Nephron (organoid): ENCODE results near the gene ASIC4.

Source experiments
- H3K27ac Mint-ChIP-seq, 3 experiments: 2 replicates each; pipeline ENCODE4 v1.8.0; 2020; ENCODE audit warnings: mixed read lengths in 3 of 3, mild to moderate bottlenecking in 2 of 3, moderate library complexity in 1 of 3
- H3K27me3 Mint-ChIP-seq: 2 replicates; pipeline ENCODE4 v1.8.0; 2021; ENCODE audit warnings: low read depth, mild to moderate bottlenecking, moderate library complexity, mixed read lengths
- H3K36me3 Mint-ChIP-seq: 2 replicates; pipeline ENCODE4 v1.8.0; 2020; ENCODE audit warnings: low read depth, mixed read lengths
- H3K4me1 Mint-ChIP-seq: 2 replicates; pipeline ENCODE4 v1.8.0; 2020; ENCODE audit warnings: mixed read lengths
- H3K4me3 Mint-ChIP-seq, 3 experiments: 2 replicates each; pipeline ENCODE4 v1.8.0; 2020; ENCODE audit warnings: mild to moderate bottlenecking in 3 of 3, mixed read lengths in 3 of 3, moderate library complexity in 2 of 3
- H3K9me3 Mint-ChIP-seq: 2 replicates; pipeline ENCODE4 v1.8.0; 2020; ENCODE audit warnings: mixed read lengths
- TF ChIP-seq, protein P1 (sequence below), 3 experiments: fragments of 200-600 bp; sonication (generic); IDR thresholded peaks; one replicate each; pipeline ENCODE4 v1.5.0; 2021; ENCODE audit warnings: antibody characterized with exemption in 3 of 3; ENCODE audit not compliant: unreplicated experiment in 3 of 3

ASIC4 gene

DNA sequence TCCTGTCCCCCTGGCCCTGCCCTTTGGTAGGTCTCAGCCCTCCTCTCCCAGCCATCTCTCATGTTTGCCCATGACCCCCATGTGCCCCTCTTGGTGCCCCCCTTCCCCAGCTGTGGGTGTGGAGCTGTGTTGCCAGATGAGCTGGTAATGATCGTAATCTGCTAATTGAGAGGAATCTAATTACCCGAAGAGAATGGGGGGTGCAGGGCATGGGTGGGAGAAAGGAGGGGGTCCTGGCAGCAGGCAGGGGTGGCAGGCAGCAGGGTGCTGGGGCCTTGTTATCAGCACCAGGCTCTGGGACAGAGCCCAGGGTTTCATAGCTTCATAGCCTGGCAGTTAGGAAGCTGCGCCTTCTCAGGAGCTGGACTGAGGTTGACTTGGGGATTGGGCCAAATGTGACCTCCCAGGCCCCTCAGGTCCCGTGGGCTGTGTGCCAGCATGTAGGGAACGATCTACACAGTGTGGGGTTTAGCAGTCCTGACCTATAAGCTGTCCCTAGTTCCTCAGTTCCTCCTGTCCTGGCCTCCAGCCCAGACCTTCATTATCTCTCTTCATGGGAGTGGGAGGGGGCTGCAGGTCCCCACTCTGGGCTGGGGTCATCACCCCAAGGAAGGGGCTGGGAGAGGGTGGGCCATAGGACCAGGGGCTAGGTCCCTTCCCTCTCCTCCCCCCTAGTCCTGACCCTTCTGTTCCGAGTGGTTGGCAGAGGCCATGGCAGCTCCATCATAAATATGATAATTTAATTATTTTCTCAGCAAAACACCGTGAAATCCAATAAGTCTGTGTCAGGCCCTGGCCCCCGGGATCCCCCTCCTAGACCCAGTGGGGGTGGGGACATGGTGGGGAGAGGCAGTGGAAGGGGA is 6.5 kb upstream of the ASIC4 start:
- H3K27me3 Mint-ChIP-seq, result peaks cover 41% of the 10 kb centered on the region
- peak overlapping the region in 1 of 3 experiments; percentile 9 for H3K4me3 Mint-ChIP-seq
- H3K4me1 Mint-ChIP-seq, result peaks cover 31% of the 10 kb centered on the region
- H3K27ac Mint-ChIP-seq, result peak overlapping the region in 1 of 3 experiments; percentile 51
- TF ChIP-seq, protein P1, sequence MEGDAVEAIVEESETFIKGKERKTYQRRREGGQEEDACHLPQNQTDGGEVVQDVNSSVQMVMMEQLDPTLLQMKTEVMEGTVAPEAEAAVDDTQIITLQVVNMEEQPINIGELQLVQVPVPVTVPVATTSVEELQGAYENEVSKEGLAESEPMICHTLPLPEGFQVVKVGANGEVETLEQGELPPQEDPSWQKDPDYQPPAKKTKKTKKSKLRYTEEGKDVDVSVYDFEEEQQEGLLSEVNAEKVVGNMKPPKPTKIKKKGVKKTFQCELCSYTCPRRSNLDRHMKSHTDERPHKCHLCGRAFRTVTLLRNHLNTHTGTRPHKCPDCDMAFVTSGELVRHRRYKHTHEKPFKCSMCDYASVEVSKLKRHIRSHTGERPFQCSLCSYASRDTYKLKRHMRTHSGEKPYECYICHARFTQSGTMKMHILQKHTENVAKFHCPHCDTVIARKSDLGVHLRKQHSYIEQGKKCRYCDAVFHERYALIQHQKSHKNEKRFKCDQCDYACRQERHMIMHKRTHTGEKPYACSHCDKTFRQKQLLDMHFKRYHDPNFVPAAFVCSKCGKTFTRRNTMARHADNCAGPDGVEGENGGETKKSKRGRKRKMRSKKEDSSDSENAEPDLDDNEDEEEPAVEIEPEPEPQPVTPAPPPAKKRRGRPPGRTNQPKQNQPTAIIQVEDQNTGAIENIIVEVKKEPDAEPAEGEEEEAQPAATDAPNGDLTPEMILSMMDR (IDR thresholded peaks at IDR 0.05; ENCODE audit: unreplicated experiment in 3 of 3), result no peak
- peaks cover 8% of the 10 kb centered on the region for H3K36me3 Mint-ChIP-seq
- no peaks in the 10 kb centered on the region for H3K9me3 Mint-ChIP-seq

DNA sequence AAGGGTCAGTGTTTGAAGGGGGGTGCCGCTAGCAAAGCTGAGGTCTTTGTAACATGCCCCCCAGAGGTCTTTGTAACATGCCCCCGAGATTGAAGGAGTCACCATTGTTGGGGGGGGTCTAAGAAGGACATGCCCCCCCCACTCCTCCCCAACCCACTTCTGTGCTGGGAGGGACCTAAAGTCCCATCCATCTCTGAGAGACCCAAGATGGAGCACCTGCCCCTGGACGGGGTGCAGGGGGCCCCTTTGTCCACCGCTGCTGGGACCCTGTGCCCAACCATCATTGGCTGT is 5.9 kb upstream of the ASIC4 start:
- peaks cover 47% of the 10 kb centered on the region for H3K27me3 Mint-ChIP-seq

DNA sequence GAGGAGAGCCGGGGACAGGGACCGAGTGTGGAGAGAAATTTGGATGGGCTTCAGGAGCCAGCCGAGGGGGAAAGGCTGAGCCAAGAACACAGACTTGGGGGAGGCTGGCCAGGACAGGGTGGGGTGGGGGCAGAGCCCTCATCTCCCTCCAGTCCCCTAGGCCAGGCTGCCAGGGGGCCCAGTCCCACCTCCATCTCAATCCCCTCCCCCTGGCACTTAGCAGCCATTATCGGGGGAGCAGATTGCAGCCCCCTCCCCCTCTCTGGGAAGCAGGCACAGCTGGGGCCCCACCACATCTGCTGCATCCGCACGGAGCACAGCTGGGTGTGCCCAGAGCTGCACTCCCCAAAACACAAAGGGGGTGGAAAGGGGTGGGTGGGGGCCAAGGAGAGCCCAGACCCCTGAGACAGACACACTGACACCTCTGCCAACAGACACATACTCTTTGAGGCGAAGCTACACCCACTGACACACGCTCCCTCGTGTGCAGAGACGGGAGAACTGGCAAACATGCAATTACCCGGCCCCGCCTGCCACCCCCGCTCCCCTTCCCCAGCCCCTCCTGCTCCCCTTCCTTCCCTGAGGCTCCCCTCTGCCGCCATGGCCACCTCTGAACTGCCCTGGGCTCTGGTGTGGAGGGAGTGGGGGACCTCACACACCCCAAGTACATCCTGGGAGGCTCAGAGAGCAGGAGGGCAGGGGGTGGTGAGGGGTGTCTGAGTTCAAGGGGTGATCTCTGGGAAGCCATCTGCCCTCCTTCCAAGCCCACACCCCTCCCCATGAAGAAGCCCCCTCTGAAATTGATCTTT is 5.1 kb upstream of the ASIC4 start:
- peak overlapping the region; percentile 85 to 94 (median 89) for H3K27ac Mint-ChIP-seq
- H3K27me3 Mint-ChIP-seq, result peaks cover 55% of the 10 kb centered on the region
- TF ChIP-seq, protein P1 (IDR thresholded peaks at IDR 0.05; ENCODE audit: unreplicated experiment in 3 of 3), result no peak
- H3K4me1 Mint-ChIP-seq, result peaks cover 44% of the 10 kb centered on the region
- H3K4me3 Mint-ChIP-seq, result peak overlapping the region; percentile 72 to 76 (median 74)
- H3K9me3 Mint-ChIP-seq, result no peaks in the 10 kb centered on the region
- peaks cover 8% of the 10 kb centered on the region for H3K36me3 Mint-ChIP-seq

More for the DNA sequence above, 5.9 kb upstream of the ASIC4 start:
- peaks cover 8% of the 10 kb centered on the region for H3K36me3 Mint-ChIP-seq
- no peaks in the 10 kb centered on the region for H3K9me3 Mint-ChIP-seq
- TF ChIP-seq, protein P1 (IDR thresholded peaks at IDR 0.05; ENCODE audit: unreplicated experiment in 3 of 3), result no peak
- no peak overlapping the region for H3K4me3 Mint-ChIP-seq
- H3K4me1 Mint-ChIP-seq, result peaks cover 36% of the 10 kb centered on the region
- no peak overlapping the region for H3K27ac Mint-ChIP-seq

DNA sequence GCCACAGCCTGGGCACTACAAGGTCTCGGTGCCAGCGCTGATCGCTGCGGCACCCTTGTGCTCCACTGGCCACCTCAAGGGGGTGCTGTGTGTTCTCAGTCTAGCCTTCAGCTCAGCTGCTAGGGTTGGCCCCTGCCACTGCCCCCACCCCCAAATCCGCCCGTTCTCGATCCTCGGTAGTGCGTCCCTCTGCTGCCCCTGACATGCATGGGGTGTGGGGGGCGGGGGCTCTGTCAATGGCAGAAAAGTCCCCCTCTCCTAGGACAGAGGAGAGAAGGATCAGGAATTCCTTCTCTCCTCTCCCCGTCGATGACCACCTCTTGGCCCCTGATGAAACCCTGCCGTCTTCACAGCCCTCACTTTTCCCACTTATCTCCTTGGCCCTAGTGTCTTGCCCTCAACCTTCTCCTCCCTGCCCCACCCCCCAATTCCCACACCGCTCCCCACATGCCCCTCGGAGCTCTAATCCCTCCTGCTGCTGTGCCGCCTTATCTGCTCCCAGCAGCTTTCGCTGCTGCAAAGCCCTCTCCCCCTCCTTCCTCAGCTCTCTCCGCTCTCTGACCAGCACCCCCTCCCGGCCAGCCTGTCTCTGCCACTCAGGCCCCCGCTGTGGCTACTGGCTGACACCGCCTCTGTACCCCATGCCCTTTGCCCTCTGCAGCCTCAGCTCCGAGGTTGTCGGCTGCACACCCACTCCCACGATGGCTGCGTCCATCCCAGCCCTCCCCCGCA is 4.3 kb upstream of the ASIC4 start:
- Mint-ChIP-seq H3K4me1 (peaks cover 47% of the 10 kb centered on the region), H3K4me3 (peak overlapping the region; percentile 72 to 76 (median 74)), H3K9me3 (no peaks in the 10 kb centered on the region), H3K27me3 (peaks cover 54% of the 10 kb centered on the region), H3K27ac (peak overlapping the region; percentile 85 to 94 (median 89)), H3K36me3 (peaks cover 4% of the 10 kb centered on the region)
- TF ChIP-seq, protein P1 (IDR thresholded peaks at IDR 0.05; ENCODE audit: unreplicated experiment in 3 of 3), result peak; percentile 53 to 63 (median 60)

DNA sequence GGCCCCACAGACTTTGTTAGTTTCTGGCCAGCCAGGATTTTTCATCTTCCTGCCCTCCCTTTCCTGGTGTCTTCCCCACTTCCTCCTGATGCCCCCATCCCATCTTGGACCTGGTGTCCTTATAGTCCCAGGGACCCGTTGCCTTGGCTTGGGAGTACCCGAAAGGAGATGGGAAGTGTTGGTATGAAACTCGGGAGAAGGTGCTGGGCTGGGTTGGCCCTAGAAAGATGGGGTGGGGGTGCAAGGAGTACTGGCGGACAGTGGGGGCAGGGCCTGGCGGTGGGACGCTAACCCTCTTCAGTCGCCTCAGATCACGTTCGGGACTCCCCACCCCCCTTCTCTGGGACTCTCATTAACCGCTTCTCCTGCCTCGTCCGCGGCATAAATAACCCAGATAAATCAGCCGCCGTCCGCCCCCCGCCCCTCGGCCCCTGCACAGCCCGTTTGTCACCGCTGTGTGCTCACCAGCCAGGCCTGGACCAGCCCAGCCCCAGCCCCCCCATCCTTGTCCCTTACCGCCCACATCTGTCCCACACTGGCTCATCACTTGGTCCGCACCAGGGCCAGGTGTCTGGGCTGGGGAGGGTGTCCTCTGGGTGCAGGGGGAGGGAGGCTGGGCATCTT is 3.7 kb upstream of the ASIC4 start:
- Mint-ChIP-seq H3K4me3 (peak overlapping the region; percentile 72 to 76 (median 74)), H3K4me1 (peaks cover 49% of the 10 kb centered on the region), H3K9me3 (no peaks in the 10 kb centered on the region), H3K27ac (peak overlapping the region; percentile 85 to 94 (median 89)), H3K36me3 (peaks cover 4% of the 10 kb centered on the region), H3K27me3 (peaks cover 61% of the 10 kb centered on the region)
- TF ChIP-seq, protein P1 (IDR thresholded peaks at IDR 0.05; ENCODE audit: unreplicated experiment in 3 of 3), result no peak
